ENCODE measurements around the gene BAIAP2. TPM values are rescaled to one million over a fixed set of nuclear protein-coding genes. Genes with fewer than 3 reads are reported as not detected.

BAIAP2 gene
- total RNA-seq, 1 donor from 2014 or later = 51.4 TPM

- Mint-ChIP-seq H3K4me3 (ENCODE audit: unreplicated experiment) (no peak overlapping the region), H3K27ac (ENCODE audit: unreplicated experiment) (peak overlapping the region; percentile 85)
- peak; percentile 56 for FAIRE-seq
Measured at GRCh38 chr17:81064678-81065475, 29.9 kb downstream of the BAIAP2 start.

GRCh38 chr17:81065500-81065899 is 30.5 kb downstream of the BAIAP2 start:
- H3K4me1 Mint-ChIP-seq (ENCODE audit: low read depth, unreplicated experiment) = peaks cover 29% of the 10 kb centered on the region
- DNase-seq (ENCODE audit: low read depth) = no peak
- H3K36me3 Mint-ChIP-seq (ENCODE audit: low read depth, unreplicated experiment) = peaks cover 14% of the 10 kb centered on the region
- H3K27me3 Mint-ChIP-seq (ENCODE audit: low read depth, unreplicated experiment) = no peaks in the 10 kb centered on the region
- peaks cover 58% of the 10 kb centered on the region for H4K20me1 ChIP-seq (ENCODE audit: insufficient read depth, low read length)
- peak overlapping the region; percentile 83 for H3K27ac ChIP-seq (ENCODE audit: low read depth, low read length)
- H3K4me2 ChIP-seq (ENCODE audit: low read length) = peak overlapping the region; percentile 68
- H3K79me2 ChIP-seq (ENCODE audit: insufficient read depth, low read length) = peaks cover 45% of the 10 kb centered on the region
- peak overlapping the region; percentile 64 for H3K9ac ChIP-seq (ENCODE audit: low read length)
- no peaks in the 10 kb centered on the region for H3K36me3 ChIP-seq (ENCODE audit: insufficient read depth, low read length)
- no peak for FAIRE-seq
- no peaks in the 10 kb centered on the region for H3K9me3 Mint-ChIP-seq (ENCODE audit: unreplicated experiment)
- TF ChIP-seq EZH2 (IDR thresholded peaks at IDR 0.05; ENCODE audit: insufficient read depth, low read length) (no peak), CTCF (IDR thresholded peaks at IDR 0.05; ENCODE audit: insufficient read depth, low read depth, low read length) (no peak)
- H3K4me1 ChIP-seq (ENCODE audit: insufficient read depth, low read length) = peaks cover 37% of the 10 kb centered on the region
- H3K4me3 ChIP-seq (ENCODE audit: insufficient read depth, low read depth, low read length) = no peak overlapping the region
- H2AFZ ChIP-seq (ENCODE audit: low read depth, low read length) = no peak overlapping the region
- H3K9me3 ChIP-seq (ENCODE audit: insufficient read depth, low read depth, low read length) = no peaks in the 10 kb centered on the region
- no peaks in the 10 kb centered on the region for H3K27me3 ChIP-seq (ENCODE audit: insufficient read depth, low read length)
- H3K27ac Mint-ChIP-seq (ENCODE audit: unreplicated experiment) = peak overlapping the region; percentile 18
- no peak overlapping the region for H3K4me3 Mint-ChIP-seq (ENCODE audit: unreplicated experiment)

More at GRCh38 chr17:81064678-81065475, 29.9 kb downstream of the BAIAP2 start:
- Histone ChIP-seq H3K9ac (ENCODE audit: low read length) (peak overlapping the region; percentile 64), H3K27me3 (ENCODE audit: insufficient read depth, low read length) (no peaks in the 10 kb centered on the region), H2AFZ (ENCODE audit: low read depth, low read length) (peak overlapping the region; percentile 45), H4K20me1 (ENCODE audit: insufficient read depth, low read length) (peaks cover 52% of the 10 kb centered on the region), H3K27ac (ENCODE audit: low read depth, low read length) (peak overlapping the region; percentile 83), H3K79me2 (ENCODE audit: insufficient read depth, low read length) (peaks cover 40% of the 10 kb centered on the region), H3K4me2 (ENCODE audit: low read length) (peak overlapping the region; percentile 68), H3K4me3 (ENCODE audit: insufficient read depth, low read depth, low read length) (no peak overlapping the region), H3K36me3 (ENCODE audit: insufficient read depth, low read length) (no peaks in the 10 kb centered on the region), H3K4me1 (ENCODE audit: insufficient read depth, low read length) (peaks cover 37% of the 10 kb centered on the region), H3K9me3 (ENCODE audit: insufficient read depth, low read depth, low read length) (no peaks in the 10 kb centered on the region)
- H3K9me3 Mint-ChIP-seq (ENCODE audit: unreplicated experiment) = no peaks in the 10 kb centered on the region
- TF ChIP-seq EZH2 (IDR thresholded peaks at IDR 0.05; ENCODE audit: insufficient read depth, low read length) (no peak), CTCF (IDR thresholded peaks at IDR 0.05; ENCODE audit: insufficient read depth, low read depth, low read length) (no peak)
- DNase-seq (ENCODE audit: low read depth) = peak; percentile 81
- no peaks in the 10 kb centered on the region for H3K27me3 Mint-ChIP-seq (ENCODE audit: low read depth, unreplicated experiment)
- H3K36me3 Mint-ChIP-seq (ENCODE audit: low read depth, unreplicated experiment) = peaks cover 13% of the 10 kb centered on the region
- peaks cover 35% of the 10 kb centered on the region for H3K4me1 Mint-ChIP-seq (ENCODE audit: low read depth, unreplicated experiment)

GRCh38 chr17:81066072-81066471 is 31.1 kb downstream of the BAIAP2 start:
- no peaks in the 10 kb centered on the region for H3K27me3 Mint-ChIP-seq (ENCODE audit: low read depth, unreplicated experiment)
- no peak overlapping the region for H3K27ac ChIP-seq (ENCODE audit: low read depth, low read length)

More at GRCh38 chr17:81066072-81066471, 31.1 kb downstream of the BAIAP2 start:
- H3K4me3 ChIP-seq (ENCODE audit: insufficient read depth, low read depth, low read length) = no peak overlapping the region
- no peaks in the 10 kb centered on the region for H3K9me3 Mint-ChIP-seq (ENCODE audit: unreplicated experiment)
- TF ChIP-seq EZH2 (IDR thresholded peaks at IDR 0.05; ENCODE audit: insufficient read depth, low read length) = no peak
- no peak for TF ChIP-seq CTCF (IDR thresholded peaks at IDR 0.05; ENCODE audit: insufficient read depth, low read depth, low read length)
- H3K36me3 ChIP-seq (ENCODE audit: insufficient read depth, low read length) = no peaks in the 10 kb centered on the region
- H4K20me1 ChIP-seq (ENCODE audit: insufficient read depth, low read length) = peaks cover 63% of the 10 kb centered on the region
- H3K79me2 ChIP-seq (ENCODE audit: insufficient read depth, low read length) = peaks cover 45% of the 10 kb centered on the region
- H3K4me2 ChIP-seq (ENCODE audit: low read length) = peak overlapping the region; percentile 7
- peaks cover 15% of the 10 kb centered on the region for H3K36me3 Mint-ChIP-seq (ENCODE audit: low read depth, unreplicated experiment)
- FAIRE-seq (no peak), DNase-seq (ENCODE audit: low read depth) (no peak)
- no peak overlapping the region for H3K4me3 Mint-ChIP-seq (ENCODE audit: unreplicated experiment)
- no peak overlapping the region for H2AFZ ChIP-seq (ENCODE audit: low read depth, low read length)
- peaks cover 37% of the 10 kb centered on the region for H3K4me1 ChIP-seq (ENCODE audit: insufficient read depth, low read length)
- no peak overlapping the region for H3K27ac Mint-ChIP-seq (ENCODE audit: unreplicated experiment)
- H3K9ac ChIP-seq (ENCODE audit: low read length) = peak overlapping the region; percentile 64
- no peaks in the 10 kb centered on the region for H3K9me3 ChIP-seq (ENCODE audit: insufficient read depth, low read depth, low read length)
- no peaks in the 10 kb centered on the region for H3K27me3 ChIP-seq (ENCODE audit: insufficient read depth, low read length)
- peaks cover 29% of the 10 kb centered on the region for H3K4me1 Mint-ChIP-seq (ENCODE audit: low read depth, unreplicated experiment)
